Measurements from ENCODE around the gene KLRC1.
"Not testable (repeated sequence)": the region's sequence is repeated elsewhere in the genome, so short reads cannot be mapped to it uniquely, and the experiment has no call there.

DNA sequence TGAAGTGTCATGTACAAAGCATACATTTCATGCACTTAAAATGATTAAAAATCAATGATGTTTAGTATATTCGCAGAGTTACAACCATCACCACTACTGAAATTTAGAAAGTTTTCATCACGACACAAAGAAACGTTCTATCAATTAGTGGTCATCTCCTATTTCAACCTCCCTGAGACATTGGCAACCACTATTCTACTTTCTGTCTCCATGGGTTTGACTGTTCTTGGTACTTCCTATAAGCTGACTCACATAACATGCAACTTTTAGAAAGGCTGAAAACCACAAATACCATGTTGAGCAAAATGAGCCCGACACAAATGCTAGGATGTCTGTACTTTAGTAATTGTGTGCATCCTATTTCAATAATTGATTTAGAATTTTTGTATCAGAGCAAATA, 22.6 kb downstream of the KLRC1 start:
- not testable (repeated sequence) for TF ChIP-seq CHD4 (IDR thresholded peaks at IDR 0.05; ENCODE audit: borderline replicate concordance); EP300 (IDR thresholded peaks at IDR 0.05); MAZ (IDR thresholded peaks at IDR 0.05; ENCODE audit: borderline replicate concordance, low read depth, low read length); HOXB13 (CRISPR knock-in tag; IDR thresholded peaks at IDR 0.05; ENCODE audit: low read depth); RFX5 (IDR thresholded peaks at IDR 0.05)
- TF ChIP-seq, protein P1, sequence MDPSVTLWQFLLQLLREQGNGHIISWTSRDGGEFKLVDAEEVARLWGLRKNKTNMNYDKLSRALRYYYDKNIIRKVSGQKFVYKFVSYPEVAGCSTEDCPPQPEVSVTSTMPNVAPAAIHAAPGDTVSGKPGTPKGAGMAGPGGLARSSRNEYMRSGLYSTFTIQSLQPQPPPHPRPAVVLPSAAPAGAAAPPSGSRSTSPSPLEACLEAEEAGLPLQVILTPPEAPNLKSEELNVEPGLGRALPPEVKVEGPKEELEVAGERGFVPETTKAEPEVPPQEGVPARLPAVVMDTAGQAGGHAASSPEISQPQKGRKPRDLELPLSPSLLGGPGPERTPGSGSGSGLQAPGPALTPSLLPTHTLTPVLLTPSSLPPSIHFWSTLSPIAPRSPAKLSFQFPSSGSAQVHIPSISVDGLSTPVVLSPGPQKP (IDR thresholded peaks at IDR 0.05; ENCODE audit: low read depth, low read length): not testable (repeated sequence)
- TF ChIP-seq, protein P2, sequence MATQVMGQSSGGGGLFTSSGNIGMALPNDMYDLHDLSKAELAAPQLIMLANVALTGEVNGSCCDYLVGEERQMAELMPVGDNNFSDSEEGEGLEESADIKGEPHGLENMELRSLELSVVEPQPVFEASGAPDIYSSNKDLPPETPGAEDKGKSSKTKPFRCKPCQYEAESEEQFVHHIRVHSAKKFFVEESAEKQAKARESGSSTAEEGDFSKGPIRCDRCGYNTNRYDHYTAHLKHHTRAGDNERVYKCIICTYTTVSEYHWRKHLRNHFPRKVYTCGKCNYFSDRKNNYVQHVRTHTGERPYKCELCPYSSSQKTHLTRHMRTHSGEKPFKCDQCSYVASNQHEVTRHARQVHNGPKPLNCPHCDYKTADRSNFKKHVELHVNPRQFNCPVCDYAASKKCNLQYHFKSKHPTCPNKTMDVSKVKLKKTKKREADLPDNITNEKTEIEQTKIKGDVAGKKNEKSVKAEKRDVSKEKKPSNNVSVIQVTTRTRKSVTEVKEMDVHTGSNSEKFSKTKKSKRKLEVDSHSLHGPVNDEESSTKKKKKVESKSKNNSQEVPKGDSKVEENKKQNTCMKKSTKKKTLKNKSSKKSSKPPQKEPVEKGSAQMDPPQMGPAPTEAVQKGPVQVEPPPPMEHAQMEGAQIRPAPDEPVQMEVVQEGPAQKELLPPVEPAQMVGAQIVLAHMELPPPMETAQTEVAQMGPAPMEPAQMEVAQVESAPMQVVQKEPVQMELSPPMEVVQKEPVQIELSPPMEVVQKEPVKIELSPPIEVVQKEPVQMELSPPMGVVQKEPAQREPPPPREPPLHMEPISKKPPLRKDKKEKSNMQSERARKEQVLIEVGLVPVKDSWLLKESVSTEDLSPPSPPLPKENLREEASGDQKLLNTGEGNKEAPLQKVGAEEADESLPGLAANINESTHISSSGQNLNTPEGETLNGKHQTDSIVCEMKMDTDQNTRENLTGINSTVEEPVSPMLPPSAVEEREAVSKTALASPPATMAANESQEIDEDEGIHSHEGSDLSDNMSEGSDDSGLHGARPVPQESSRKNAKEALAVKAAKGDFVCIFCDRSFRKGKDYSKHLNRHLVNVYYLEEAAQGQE (IDR thresholded peaks at IDR 0.05): not testable (repeated sequence)
